ENCODE results near the gene OR2G2. TPM values are rescaled to one million over a fixed set of nuclear protein-coding genes. Genes with fewer than 3 reads are reported as not detected.

The OR2G2 gene
- total RNA-seq, 1 experiment from 2014 or later = not detected

GRCh38 chr1:247578946-247579460, 9.2 kb upstream of the OR2G2 start:
- intact Hi-C loops (cut with micrococcal nuclease) = loop anchor here (5.0 to 10.0 kb wide), 2 partner anchors 278 to 336 kb away; partner anchors contain the start of gene TRIM58
- Histone ChIP-seq H3K4me1 (ENCODE audit: insufficient read depth, low read length) (no peaks in the 10 kb centered on the region), H3K36me3 (ENCODE audit: low read depth, low read length) (no peaks in the 10 kb centered on the region), H3K9ac (ENCODE audit: low read length) (no peak overlapping the region), H3K4me3 (ENCODE audit: low read length) (no peak overlapping the region), H4K20me1 (ENCODE audit: low read length) (no peaks in the 10 kb centered on the region), H3K27ac (ENCODE audit: low read length) (no peak overlapping the region), H3K9me3 (ENCODE audit: low read length) (no peaks in the 10 kb centered on the region), H3K27me3 (ENCODE audit: low read length) (peaks cover 32% of the 10 kb centered on the region; the same call in 1 of the 2 replicates), H3K4me2 (ENCODE audit: low read length) (no peak overlapping the region), H3K79me2 (ENCODE audit: low read length) (no peaks in the 10 kb centered on the region), H3F3A (ENCODE audit: low read length, unreplicated experiment) (no peaks in the 10 kb centered on the region), H2AFZ (ENCODE audit: low read length) (no peak overlapping the region), H3K9me2 (replicated peaks; ENCODE audit: low read length) (no peaks in the 10 kb centered on the region)
- no TSS peak for BruUV-seq (replicated peaks)
- POLR2A ChIA-PET (ENCODE audit: unreplicated experiment) = no interaction called here
- CTCF ChIA-PET = no interaction called here
- no peak for DNase-seq
- no peak for ATAC-seq
- TF ChIP-seq CTCF (conservative IDR thresholded peaks at IDR 0.05; ENCODE audit: low read depth, low read length) (no peak), EZH2 (IDR thresholded peaks at IDR 0.05; ENCODE audit: low read length, unreplicated experiment) (no peak), EZH2phosphoT487 (IDR thresholded peaks at IDR 0.05; ENCODE audit: borderline replicate concordance, low read length) (no peak)

GRCh38 chr1:247605286-247605685, 17.1 kb downstream of the OR2G2 start, which contains the start of gene OR2G3:
Gene OR2G3 (plus strand): TSS chr1:247605586. CDS start chr1:247605586, 0 bp downstream.
- H2AFZ ChIP-seq (ENCODE audit: low read length) = no peak within 1 kb of the TSS
- no peak within 1 kb of the TSS for H3K27ac ChIP-seq (ENCODE audit: low read length)
- H3K79me2 ChIP-seq (ENCODE audit: low read length) = no peaks in the 10 kb centered on the region
- ATAC-seq = no peak
- peaks cover 39% of the 10 kb centered on the region for H3K27me3 ChIP-seq (ENCODE audit: low read length)
- intact Hi-C loops (cut with micrococcal nuclease) = no loop called here
- no peaks in the 10 kb centered on the region for H3K9me2 ChIP-seq (replicated peaks; ENCODE audit: low read length)
- no peak within 1 kb of the TSS for H3K4me2 ChIP-seq (ENCODE audit: low read length)
- POLR2A ChIA-PET (ENCODE audit: unreplicated experiment) = no interaction called here
- no peak within 1 kb of the TSS for H3K4me3 ChIP-seq (ENCODE audit: low read length)
- CTCF ChIA-PET = no interaction called here
- H3K36me3 ChIP-seq (ENCODE audit: low read depth, low read length) = no peaks in the 10 kb centered on the region
- no TSS peak for BruUV-seq (replicated peaks)
- no peaks in the 10 kb centered on the region for H3K4me1 ChIP-seq (ENCODE audit: insufficient read depth, low read length)
- no peak within 1 kb of the TSS for H3K9ac ChIP-seq (ENCODE audit: low read length)
- no peaks in the 10 kb centered on the region for H3F3A ChIP-seq (ENCODE audit: low read length, unreplicated experiment)
- no peaks in the 10 kb centered on the region for H3K9me3 ChIP-seq (ENCODE audit: low read length)
- no peak for DNase-seq
- TF ChIP-seq CTCF (conservative IDR thresholded peaks at IDR 0.05; ENCODE audit: low read depth, low read length) = no peak
- TF ChIP-seq EZH2phosphoT487 (IDR thresholded peaks at IDR 0.05; ENCODE audit: borderline replicate concordance, low read length) = no peak
- TF ChIP-seq EZH2 (IDR thresholded peaks at IDR 0.05; ENCODE audit: low read length, unreplicated experiment) = no peak
- no peaks in the 10 kb centered on the region for H4K20me1 ChIP-seq (ENCODE audit: low read length)

- no TSS peak for BruUV-seq (replicated peaks)
- Histone ChIP-seq H3K27ac (ENCODE audit: low read length) (no peak overlapping the region), H3K9me2 (replicated peaks; ENCODE audit: low read length) (no peaks in the 10 kb centered on the region), H3F3A (ENCODE audit: low read length, unreplicated experiment) (no peaks in the 10 kb centered on the region), H2AFZ (ENCODE audit: low read length) (no peak overlapping the region), H3K4me3 (ENCODE audit: low read length) (no peak overlapping the region), H3K4me2 (ENCODE audit: low read length) (no peak overlapping the region), H3K79me2 (ENCODE audit: low read length) (no peaks in the 10 kb centered on the region), H4K20me1 (ENCODE audit: low read length) (no peaks in the 10 kb centered on the region), H3K27me3 (ENCODE audit: low read length) (peaks cover 13% of the 10 kb centered on the region; the same call in 1 of the 2 replicates), H3K4me1 (ENCODE audit: insufficient read depth, low read length) (no peaks in the 10 kb centered on the region), H3K36me3 (ENCODE audit: low read depth, low read length) (no peaks in the 10 kb centered on the region), H3K9ac (ENCODE audit: low read length) (no peak overlapping the region), H3K9me3 (ENCODE audit: low read length) (no peaks in the 10 kb centered on the region)
- TF ChIP-seq EZH2 (IDR thresholded peaks at IDR 0.05; ENCODE audit: low read length, unreplicated experiment) = no peak
- no peak for TF ChIP-seq EZH2phosphoT487 (IDR thresholded peaks at IDR 0.05; ENCODE audit: borderline replicate concordance, low read length)
- no peak for TF ChIP-seq CTCF (conservative IDR thresholded peaks at IDR 0.05; ENCODE audit: low read depth, low read length)
- CTCF ChIA-PET = no interaction called here
- POLR2A ChIA-PET (ENCODE audit: unreplicated experiment) = no interaction called here
- intact Hi-C loops (cut with micrococcal nuclease) = no loop called here
- ATAC-seq (no peak), DNase-seq (no peak)
Measured at GRCh38 chr1:247613405-247613804, 25.2 kb downstream of the OR2G2 start.

Measured in PC-3 (cell line).